Measurements from ENCODE around the gene PON2.
"Not testable (repeated sequence)": the region's sequence is repeated elsewhere in the genome, so short reads cannot be mapped to it uniquely, and the experiment has no call there.

PON2 gene

GRCh38 chr7:95434557-95435421 is at the start of gene PON2:
Gene PON2, minus strand, starts transcription at chr7:95435028. Its CDS starts 77 bp downstream, at chr7:95434951.
- peak; percentile 0 for DNase-seq (ENCODE audit: low read depth, low spot score)

- DNase-seq (ENCODE audit: low read depth, low spot score), result no peak
Observed at GRCh38 chr7:95482424-95482823, 47.6 kb upstream of the PON2 start.

- DNase-seq (ENCODE audit: low read depth, low spot score), result no peak
Observed at GRCh38 chr7:95481271-95482165, 46.7 kb upstream of the PON2 start.

GRCh38 chr7:95479992-95480624 is 45.3 kb upstream of the PON2 start:
- DNase-seq (ENCODE audit: low read depth, low spot score), result no peak

- no peak for DNase-seq (ENCODE audit: low read depth, low spot score)
Observed at GRCh38 chr7:95478272-95479037, 43.6 kb upstream of the PON2 start.

- DNase-seq (ENCODE audit: low read depth, low spot score), result no peak
Observed at GRCh38 chr7:95476904-95477594, 42.2 kb upstream of the PON2 start.

- DNase-seq (ENCODE audit: low read depth, low spot score), result no peak
Observed at GRCh38 chr7:95476072-95476847, 41.4 kb upstream of the PON2 start.

- DNase-seq (ENCODE audit: low read depth, low spot score), result no peak
Observed at GRCh38 chr7:95473276-95473985, 38.6 kb upstream of the PON2 start.

- DNase-seq (ENCODE audit: low read depth, low spot score), result no peak
Observed at GRCh38 chr7:95472581-95473161, 37.8 kb upstream of the PON2 start.

GRCh38 chr7:95471071-95471470 is 36.2 kb upstream of the PON2 start:
- DNase-seq (ENCODE audit: low read depth, low spot score), result no peak

GRCh38 chr7:95470452-95470851 is 35.6 kb upstream of the PON2 start:
- DNase-seq (ENCODE audit: low read depth, low spot score), result no peak

- no peak for DNase-seq (ENCODE audit: low read depth, low spot score)
Observed at GRCh38 chr7:95469848-95470247, 35.0 kb upstream of the PON2 start.

- no peak for DNase-seq (ENCODE audit: low read depth, low spot score)
Observed at GRCh38 chr7:95469187-95469586, 34.4 kb upstream of the PON2 start.

GRCh38 chr7:95467912-95468607 is 33.2 kb upstream of the PON2 start:
- no peak for DNase-seq (ENCODE audit: low read depth, low spot score)

- DNase-seq (ENCODE audit: low read depth, low spot score), result not testable (repeated sequence)
Observed at GRCh38 chr7:95460653-95461052, 25.8 kb upstream of the PON2 start.

- DNase-seq (ENCODE audit: low read depth, low spot score), result no peak
Observed at GRCh38 chr7:95457947-95458346, 23.1 kb upstream of the PON2 start.

GRCh38 chr7:95454438-95455045 is 19.7 kb upstream of the PON2 start:
- DNase-seq (ENCODE audit: low read depth, low spot score), result no peak

- no peak for DNase-seq (ENCODE audit: low read depth, low spot score)
Observed at GRCh38 chr7:95446618-95447017, 11.8 kb upstream of the PON2 start.

All from activated naive CD8-positive, alpha-beta T cell treated with anti-CD3 and anti-CD28 coated beads, Interleukin-2, amount 50 U/mL, for 16 hours (primary cell).